Fibroblast of peridontal ligament (primary cell): ENCODE results near the gene INPP4A.

Source experiments
- DNase-seq: peaks from one replicate; pipeline ENCODE4 v3.0.0-alpha.2; 2010; ENCODE audit errors: extremely low read depth

The INPP4A gene

DNA sequence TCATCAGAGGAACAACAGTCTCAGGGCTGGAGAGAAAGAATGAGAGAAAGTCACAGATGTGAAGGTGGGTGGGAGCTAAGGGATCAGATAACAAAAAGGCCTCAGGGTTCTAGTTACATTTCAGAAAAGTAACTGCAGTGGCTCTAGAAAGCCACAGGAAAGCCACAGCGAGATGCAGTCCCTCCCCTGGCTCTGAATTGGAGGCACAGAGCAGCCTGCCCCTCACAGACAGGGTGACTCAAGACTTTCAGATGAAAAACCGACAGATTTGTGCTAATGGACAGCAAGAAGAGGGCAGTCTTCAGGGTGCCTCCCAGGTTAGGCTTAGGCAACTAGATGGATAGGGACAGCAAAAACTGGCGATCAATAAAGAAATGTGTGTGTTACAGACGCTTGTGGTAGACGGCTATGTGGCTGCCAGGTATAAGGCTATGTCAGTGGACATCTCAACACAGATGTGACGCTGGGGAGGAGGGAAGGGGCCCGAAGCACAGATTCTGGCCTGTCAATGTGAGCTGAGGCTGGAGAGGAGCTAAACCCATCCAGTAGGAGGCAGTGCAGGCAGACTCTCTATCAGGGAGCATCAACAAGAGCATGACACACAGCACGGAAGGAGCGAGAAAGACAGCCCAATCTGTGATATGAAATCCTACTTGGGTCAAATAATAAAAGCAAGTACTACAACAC, 189.9 kb downstream of the INPP4A start:
- no peak for DNase-seq

- DNase-seq: no peak
Measured at GRCh38 chr2:98637401-98638147, 192.9 kb downstream of the INPP4A start.

- no peak for DNase-seq
Measured at GRCh38 chr2:98643496-98644100, 198.9 kb downstream of the INPP4A start.
